GM12878 (cell line): ENCODE data around the gene OSTC. TPM values are rescaled to one million over a fixed set of nuclear protein-coding genes. Genes with fewer than 3 reads are reported as not detected.

Source experiments
- ATAC-seq: fragments of 200-7000 bp; cut with Tn5 transposase; 3 replicates; pipeline ENCODE4 v1.9.1; 2020; ENCODE audit warnings: mild to moderate bottlenecking, moderate library complexity
- BruUV-seq: library from RNA; stranded (reverse); fragments of 400-500 nt; replicated peaks from 2 replicates; lab custom pipeline; 2021; lab: Mats Ljungman, UMichigan
- CTCF ChIA-PET: fragments of 300-600 bp; sonication (Branson Sonifier 250); formaldehyde crosslinking; extraction: SDS; loops from one replicate; lab custom pipeline; 2021; ENCODE audit warnings: inconsistent platforms; lab: Yijun Ruan, JAX
- POLR2A ChIA-PET: fragments of 350-600 bp; formaldehyde crosslinking; extraction: SDS; loops from one replicate; lab custom pipeline; 2021; ENCODE audit warnings: inconsistent platforms; lab: Charles Lee
- RAD21 ChIA-PET: fragments of 300-600 bp; sonication (Branson Sonifier 250); formaldehyde crosslinking; loops from one replicate; lab custom pipeline; 2023; ENCODE audit warnings: antibody characterized with exemption; ENCODE audit not compliant: unreplicated experiment; lab: Charles Lee
- SMC1A ChIA-PET: fragments of 300-600 bp; sonication (Branson Sonifier 250); formaldehyde crosslinking; loops from one replicate; lab custom pipeline; 2023; ENCODE audit not compliant: unreplicated experiment, uncharacterized antibody; lab: Charles Lee
- DNase-seq: peaks from one replicate; pipeline ENCODE4 v3.0.0-alpha.2; 2011; ENCODE audit warnings: low read depth, low spot score
- FAIRE-seq: peaks from 3 replicates; lab custom pipeline; 2011; peaks lifted over from hg19 to GRCh38; lab: Jason Lieb, UNC
- H2AFZ ChIP-seq: 2 replicates; pipeline ENCODE4 v1.6.0; 2011; ENCODE audit warnings: low read depth, low read length, control low read depth; ENCODE audit not compliant: control insufficient read depth
- H3K27ac ChIP-seq: 2 replicates; pipeline ENCODE4 v1.5.1; 2011; ENCODE audit warnings: control low read depth; ENCODE audit not compliant: control insufficient read depth, insufficient read depth
- H3K27me3 ChIP-seq, 2 experiments: replicated peaks in 1 of 2; 2 replicates each; pipeline versions ENCODE4 v1.6.0 to v1.6.1; 2011; ENCODE audit warnings: low read length in 1 of 2; ENCODE audit not compliant: control insufficient read depth in 2 of 2, insufficient read depth in 2 of 2
- H3K36me3 ChIP-seq, 2 experiments: 2 replicates each; pipeline ENCODE4 v1.5.1; 2011; ENCODE audit warnings: low read length in 1 of 2; ENCODE audit not compliant: control insufficient read depth in 2 of 2, insufficient read depth in 2 of 2
- H3K4me1 ChIP-seq: 2 replicates; pipeline ENCODE4 v1.6.1; 2011; ENCODE audit warnings: mild to moderate bottlenecking, low read length, moderate library complexity, mixed read lengths; ENCODE audit not compliant: control insufficient read depth, insufficient read depth
- H3K4me2 ChIP-seq: 2 replicates; pipeline ENCODE4 v1.6.0; 2011; ENCODE audit warnings: control low read depth; ENCODE audit not compliant: control insufficient read depth, insufficient read depth
- H3K4me3 ChIP-seq: fragments of 200-600 bp; sonication (generic); 2 replicates; pipeline ENCODE4 v1.5.1; 2016
- H3K79me2 ChIP-seq: 2 replicates; pipeline ENCODE4 v1.6.0; 2011; ENCODE audit warnings: low read length; ENCODE audit not compliant: control insufficient read depth, insufficient read depth
- H3K9ac ChIP-seq: 2 replicates; pipeline ENCODE4 v1.8.0; 2011; ENCODE audit warnings: low read length, control low read depth, mixed read lengths; ENCODE audit not compliant: control insufficient read depth, insufficient read depth
- H3K9me3 ChIP-seq: replicated peaks from 3 replicates; pipeline ENCODE4 v1.5.1; 2011; ENCODE audit warnings: mild to moderate bottlenecking, low read length; ENCODE audit not compliant: control insufficient read depth, insufficient read depth
- H4K20me1 ChIP-seq: 2 replicates; pipeline ENCODE4 v1.6.0; 2011; ENCODE audit not compliant: control insufficient read depth, insufficient read depth
- CREB1 ChIP-seq: IDR thresholded peaks from 2 replicates; pipeline ENCODE4 v1.6.1; 2012; ENCODE audit warnings: low read depth, mild to moderate bottlenecking, inconsistent platforms
- CREM ChIP-seq: IDR thresholded peaks from 2 replicates; pipeline ENCODE4 v1.6.1; 2014; ENCODE audit warnings: antibody characterized with exemption, low read depth
- DPF2 ChIP-seq: fragments of 450-650 bp; IDR thresholded peaks from 2 replicates; pipeline ENCODE4 v1.6.1; 2017; ENCODE audit warnings: mild to moderate bottlenecking
- GABPA ChIP-seq: IDR thresholded peaks from 2 replicates; pipeline ENCODE4 v1.6.1; 2014; ENCODE audit warnings: antibody characterized with exemption, low read depth, mild to moderate bottlenecking, inconsistent platforms
- HDAC2 ChIP-seq: fragments of 200-600 bp; sonication (generic); IDR thresholded peaks from 2 replicates; pipeline ENCODE4 v1.6.1; 2017
- NR2F1 ChIP-seq: fragments of 450-650 bp; conservative IDR thresholded peaks from 2 replicates; pipeline ENCODE4 v1.6.1; 2017; ENCODE audit warnings: mild to moderate bottlenecking
- POLR2AphosphoS5 ChIP-seq: IDR thresholded peaks from 2 replicates; pipeline ENCODE4 v1.6.1; 2011; ENCODE audit warnings: mild to moderate bottlenecking, low read length, inconsistent platforms
- SIN3A ChIP-seq: IDR thresholded peaks from 2 replicates; pipeline ENCODE4 v1.6.1; 2012; ENCODE audit warnings: low read depth, low read length, improper control_type of control experiment
- SMARCA5 ChIP-seq: fragments of 450-650 bp; IDR thresholded peaks from 2 replicates; pipeline ENCODE4 v1.6.1; 2017; ENCODE audit warnings: mild to moderate bottlenecking
- SREBF2 ChIP-seq: IDR thresholded peaks from 2 replicates; pipeline ENCODE4 v1.6.1; 2012; ENCODE audit warnings: mild to moderate bottlenecking, low read length
- TBL1XR1 ChIP-seq: IDR thresholded peaks from 2 replicates; pipeline ENCODE4 v1.6.1; 2012; ENCODE audit warnings: low read depth, low read length, improper control_type of control experiment
- whole genome bisulfite sequencing: methylation state at CpG from one replicate; pipeline ENCODE4 v1.1.6; 2016; ENCODE audit warnings: low lambda C conversion rate; ENCODE audit not compliant: insufficient replicate concordance, insufficient coverage; ENCODE audit errors: missing lambda C conversion rate; 5-methylcytosine and 5-hydroxymethylcytosine counted together
- in situ Hi-C: fragments of 300-500 bp; cut with MboI; formaldehyde crosslinking; loops from 9 replicates; pipeline ENCODE4 v1.14.3; 2018; ENCODE audit warnings: mixed read lengths
- intact Hi-C: fragments of 100-400 bp; cut with micrococcal nuclease; formaldehyde crosslinking; loops from one replicate; pipeline ENCODE4 v1.14.2; 2022; ENCODE audit not compliant: unreplicated experiment
- polyA plus RNA-seq, 11 experiments: library from polyadenylated mRNA; depleted of rRNA in 4 of 11; unstranded in 6 of 11; stranded (reverse) in 5 of 11; fragments of >200 nt; fragmentation: Nextera tagmentation in 4 of 11; fragmentation: Illumina TruSeq in 1 of 11; extraction: Ambion mirVana in 4 of 11; extraction: Trizol in 1 of 11; gene quantifications; 1 replicate in 1 of 11; 2 replicates in 10 of 11; pipeline versions ENCODE4 v1.2.1 to v1.2.3, GENCODE V29; 2011 to 2016; ENCODE audit warnings: inconsistent platforms in 2 of 11, missing spikeins in 2 of 11, low read depth in 1 of 11
- total RNA-seq, 4 experiments: library from RNA; depleted of rRNA in 3 of 4; stranded (reverse); fragments of >200 nt in 3 of 4; fragmentation: Illumina TruSeq in 1 of 4; extraction: Trizol in 1 of 4; gene quantifications; 2 replicates each; pipeline versions ENCODE4 v1.2.1 to v1.2.3, GENCODE V29; 2013 to 2021
- TF ChIP-seq, protein P1 (sequence below): fragments of 150-350 bp; IDR thresholded peaks from 2 replicates; pipeline ENCODE4 v1.6.1; 2014; ENCODE audit warnings: mild to moderate bottlenecking, low read depth, low read length
- TF ChIP-seq, protein P2 (sequence below): IDR thresholded peaks from 2 replicates; pipeline ENCODE4 v1.6.1; 2011; ENCODE audit warnings: borderline replicate concordance, low read depth, mild to moderate bottlenecking, moderate library complexity, low read length; ENCODE audit not compliant: insufficient read depth, poor library complexity, severe bottlenecking
- TF ChIP-seq, protein P3 (sequence below): fragments of 450-650 bp; IDR thresholded peaks from 2 replicates; pipeline ENCODE4 v1.6.1; 2018; ENCODE audit warnings: borderline replicate concordance, mild to moderate bottlenecking; ENCODE audit not compliant: partially characterized antibody

OSTC gene
- total and polyA plus RNA-seq, 10 of the 15 experiments (the other 5 are each of a cell fraction or from before 2014, with no cell fraction given): 106 to 681 (median 181) TPM

DNA sequence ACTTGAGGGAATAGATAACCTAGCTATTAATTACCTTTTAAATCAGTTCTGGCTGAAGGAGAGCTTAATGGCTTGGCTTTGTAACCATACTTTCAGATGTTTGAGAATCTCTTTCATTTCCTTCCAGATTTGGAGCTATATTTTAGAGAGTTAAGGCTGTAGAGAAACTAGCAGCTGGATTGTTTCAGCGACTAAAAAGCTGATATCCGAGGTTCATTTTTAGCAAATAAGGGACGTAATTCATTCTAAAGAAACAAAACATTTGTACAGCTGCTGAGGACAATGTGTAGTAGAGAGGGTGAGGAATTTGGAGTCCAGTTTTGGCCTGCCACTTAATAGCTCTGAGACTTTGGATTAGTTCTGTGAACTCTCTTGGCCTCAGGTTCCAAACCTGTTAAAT is 12.2 kb downstream of the OSTC start (continued):
- TF ChIP-seq, protein P1, sequence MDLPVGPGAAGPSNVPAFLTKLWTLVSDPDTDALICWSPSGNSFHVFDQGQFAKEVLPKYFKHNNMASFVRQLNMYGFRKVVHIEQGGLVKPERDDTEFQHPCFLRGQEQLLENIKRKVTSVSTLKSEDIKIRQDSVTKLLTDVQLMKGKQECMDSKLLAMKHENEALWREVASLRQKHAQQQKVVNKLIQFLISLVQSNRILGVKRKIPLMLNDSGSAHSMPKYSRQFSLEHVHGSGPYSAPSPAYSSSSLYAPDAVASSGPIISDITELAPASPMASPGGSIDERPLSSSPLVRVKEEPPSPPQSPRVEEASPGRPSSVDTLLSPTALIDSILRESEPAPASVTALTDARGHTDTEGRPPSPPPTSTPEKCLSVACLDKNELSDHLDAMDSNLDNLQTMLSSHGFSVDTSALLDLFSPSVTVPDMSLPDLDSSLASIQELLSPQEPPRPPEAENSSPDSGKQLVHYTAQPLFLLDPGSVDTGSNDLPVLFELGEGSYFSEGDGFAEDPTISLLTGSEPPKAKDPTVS: no peak
- TF ChIP-seq, protein P2, sequence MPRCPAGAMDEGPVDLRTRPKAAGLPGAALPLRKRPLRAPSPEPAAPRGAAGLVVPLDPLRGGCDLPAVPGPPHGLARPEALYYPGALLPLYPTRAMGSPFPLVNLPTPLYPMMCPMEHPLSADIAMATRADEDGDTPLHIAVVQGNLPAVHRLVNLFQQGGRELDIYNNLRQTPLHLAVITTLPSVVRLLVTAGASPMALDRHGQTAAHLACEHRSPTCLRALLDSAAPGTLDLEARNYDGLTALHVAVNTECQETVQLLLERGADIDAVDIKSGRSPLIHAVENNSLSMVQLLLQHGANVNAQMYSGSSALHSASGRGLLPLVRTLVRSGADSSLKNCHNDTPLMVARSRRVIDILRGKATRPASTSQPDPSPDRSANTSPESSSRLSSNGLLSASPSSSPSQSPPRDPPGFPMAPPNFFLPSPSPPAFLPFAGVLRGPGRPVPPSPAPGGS: no peak
- TF ChIP-seq DPF2: no peak
- TF ChIP-seq POLR2AphosphoS5: no peak
- no peak for TF ChIP-seq TBL1XR1
- no peak for TF ChIP-seq CREM
- TF ChIP-seq SREBF2: no peak

DNA sequence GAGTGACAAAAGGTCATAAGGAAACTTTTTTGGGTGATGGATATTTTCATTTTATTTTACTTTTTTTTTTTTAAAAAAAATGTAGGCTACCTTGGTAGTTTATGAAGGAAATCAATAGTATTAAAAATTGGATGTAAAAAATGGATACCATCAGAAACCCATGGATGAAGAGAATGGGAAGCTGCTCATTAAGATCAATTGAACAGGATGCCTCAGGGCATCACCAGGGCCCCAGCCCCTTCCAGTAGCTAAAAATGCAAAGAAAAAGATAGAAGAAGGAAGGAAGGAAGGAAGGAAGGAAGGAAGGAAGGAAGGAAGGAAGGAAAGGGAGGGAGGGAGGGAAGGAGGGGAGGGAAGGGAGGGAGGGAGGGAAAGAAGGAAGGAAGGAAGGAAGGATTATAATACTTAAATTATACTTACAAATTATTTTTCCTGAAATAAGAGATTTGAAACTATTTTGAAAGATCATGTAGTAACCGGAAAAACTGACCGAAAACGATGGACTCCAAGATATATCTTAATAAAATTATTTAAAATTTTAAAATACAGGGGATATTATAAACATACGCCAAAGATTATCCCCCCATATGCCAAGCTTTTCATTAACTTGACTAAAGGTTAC is 24.1 kb downstream of the OSTC start:
- no peak for TF ChIP-seq SMARCA5
- TF ChIP-seq CREB1: no peak
- no peak for TF ChIP-seq HDAC2
- TF ChIP-seq GABPA: no peak
- TF ChIP-seq, protein P3, sequence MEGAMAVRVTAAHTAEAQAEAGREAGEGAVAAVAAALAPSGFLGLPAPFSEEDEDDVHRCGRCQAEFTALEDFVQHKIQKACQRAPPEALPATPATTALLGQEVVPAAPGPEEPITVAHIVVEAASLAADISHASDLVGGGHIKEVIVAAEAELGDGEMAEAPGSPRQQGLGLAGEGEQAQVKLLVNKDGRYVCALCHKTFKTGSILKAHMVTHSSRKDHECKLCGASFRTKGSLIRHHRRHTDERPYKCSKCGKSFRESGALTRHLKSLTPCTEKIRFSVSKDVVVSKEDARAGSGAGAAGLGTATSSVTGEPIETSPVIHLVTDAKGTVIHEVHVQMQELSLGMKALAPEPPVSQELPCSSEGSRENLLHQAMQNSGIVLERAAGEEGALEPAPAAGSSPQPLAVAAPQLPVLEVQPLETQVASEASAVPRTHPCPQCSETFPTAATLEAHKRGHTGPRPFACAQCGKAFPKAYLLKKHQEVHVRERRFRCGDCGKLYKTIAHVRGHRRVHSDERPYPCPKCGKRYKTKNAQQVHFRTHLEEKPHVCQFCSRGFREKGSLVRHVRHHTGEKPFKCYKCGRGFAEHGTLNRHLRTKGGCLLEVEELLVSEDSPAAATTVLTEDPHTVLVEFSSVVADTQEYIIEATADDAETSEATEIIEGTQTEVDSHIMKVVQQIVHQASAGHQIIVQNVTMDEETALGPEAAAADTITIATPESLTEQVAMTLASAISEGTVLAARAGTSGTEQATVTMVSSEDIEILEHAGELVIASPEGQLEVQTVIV: no peak
- TF ChIP-seq SIN3A: no peak
- TF ChIP-seq NR2F1: no peak
- ChIA-PET CTCF (no interaction called here), RAD21 (interaction anchor here (1.3 kb wide), 1 partner anchor 102 kb away, joined by 3 read pairs; no protein-coding TSS in a partner anchor), POLR2A (interaction anchor here (0.6 kb wide), 2 partner anchors 16 to 17 kb away, joined by 4 to 8 read pairs; no protein-coding TSS in a partner anchor), SMC1A (interaction anchor here (0.7 kb wide), 1 partner anchor 56 kb away, joined by 3 read pairs; no protein-coding TSS in a partner anchor)
- 0 out of 4 replicates have a peak, but pooled peaks cover 0 to 6% of the 10 kb centered on the region in 2 experiments for H3K36me3 ChIP-seq
- DNase-seq (no peak), FAIRE-seq (no peak), ATAC-seq (no peak)
- H3K79me2 ChIP-seq: no peaks in the 10 kb centered on the region
- no peaks in the 10 kb centered on the region for H3K27me3 ChIP-seq
- H3K4me2 ChIP-seq: no peak overlapping the region
- H3K4me3 ChIP-seq: no peak overlapping the region
- no peaks in the 10 kb centered on the region for H4K20me1 ChIP-seq
- intact Hi-C loops: no loop called here
- in situ Hi-C loops: no loop called here
- no peak overlapping the region for H3K9ac ChIP-seq
- H2AFZ ChIP-seq: no peak overlapping the region
- BruUV-seq: no TSS peak
- 83% methylated on average over 4 of the region's 4 CpGs for WGBS
- no peak overlapping the region for H3K27ac ChIP-seq
- H3K4me1 ChIP-seq: no peaks in the 10 kb centered on the region
- H3K9me3 ChIP-seq: no peaks in the 10 kb centered on the region
